Ovary (tissue), 3 donors: ENCODE measurements around the gene PPIF.

ENCODE experiments used
- EP300 ChIP-seq: sonication (generic); formaldehyde crosslinking; IDR thresholded peaks from one replicate; pipeline ENCODE4 v1.6.1; 2017; ENCODE audit warnings: antibody characterized with exemption
- POLR2A ChIP-seq: fragments of 450-650 bp; IDR thresholded peaks from one replicate; pipeline ENCODE4 v1.6.1; 2017; ENCODE audit warnings: antibody characterized with exemption, mild to moderate bottlenecking, moderate library complexity
- TF ChIP-seq, protein P1 (sequence below), 3 donors: fragments of 450-650 bp in 2 of 3; fragments of 200-600 bp in 1 of 3; IDR thresholded peaks; one replicate each; pipeline versions ENCODE4 v1.5.1 to v1.8.0; 2016 to 2022; ENCODE audit warnings: antibody characterized with exemption in 3 of 3, mild to moderate bottlenecking in 1 of 3
- donor health status: DM: no; HTN: no; CAD: no.

DNA sequence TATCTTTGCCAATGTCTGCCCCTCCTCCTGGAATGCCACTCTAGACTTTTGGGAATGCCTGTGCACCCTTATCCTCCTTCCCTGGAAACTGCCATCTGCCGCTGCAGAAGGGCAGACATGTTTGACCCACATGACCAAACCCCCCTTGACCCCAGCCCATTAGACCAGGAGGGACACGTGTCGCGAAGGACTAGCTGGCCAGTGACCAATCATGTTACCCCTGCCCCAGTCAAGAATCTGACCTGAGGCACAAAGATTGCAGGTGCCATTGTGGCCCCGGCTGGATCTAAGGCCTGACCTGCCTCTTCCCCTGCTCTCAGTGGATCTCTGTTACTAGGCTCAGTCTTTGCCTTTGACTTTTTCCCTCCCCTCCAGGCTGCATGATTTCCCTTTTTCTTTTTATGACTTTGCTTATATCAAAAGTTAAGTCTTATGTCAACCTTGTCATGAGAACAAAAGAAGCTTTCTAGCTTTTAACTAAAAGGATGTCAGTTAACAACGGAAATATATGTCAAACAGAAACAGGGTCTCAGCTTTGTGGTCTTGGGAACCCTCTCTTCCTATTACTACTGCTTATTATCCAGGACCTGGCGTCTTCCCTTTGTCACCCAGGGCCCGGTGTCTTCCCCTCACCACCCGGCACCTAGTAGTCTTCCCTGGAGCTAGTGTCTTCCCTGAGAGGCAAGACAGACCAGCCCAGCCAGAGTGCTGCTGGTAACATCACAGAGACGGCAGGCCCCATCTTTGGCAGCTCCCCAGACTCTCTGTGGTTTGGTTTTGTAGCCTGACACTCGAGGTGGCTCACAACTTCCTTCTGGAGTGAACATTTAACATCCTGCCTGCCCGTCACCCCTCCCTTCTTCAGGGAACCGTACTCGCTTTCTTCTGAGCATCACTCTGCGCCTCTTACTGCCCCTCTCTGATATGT, 24.4 kb upstream of the PPIF start:
- TF ChIP-seq, protein P1, sequence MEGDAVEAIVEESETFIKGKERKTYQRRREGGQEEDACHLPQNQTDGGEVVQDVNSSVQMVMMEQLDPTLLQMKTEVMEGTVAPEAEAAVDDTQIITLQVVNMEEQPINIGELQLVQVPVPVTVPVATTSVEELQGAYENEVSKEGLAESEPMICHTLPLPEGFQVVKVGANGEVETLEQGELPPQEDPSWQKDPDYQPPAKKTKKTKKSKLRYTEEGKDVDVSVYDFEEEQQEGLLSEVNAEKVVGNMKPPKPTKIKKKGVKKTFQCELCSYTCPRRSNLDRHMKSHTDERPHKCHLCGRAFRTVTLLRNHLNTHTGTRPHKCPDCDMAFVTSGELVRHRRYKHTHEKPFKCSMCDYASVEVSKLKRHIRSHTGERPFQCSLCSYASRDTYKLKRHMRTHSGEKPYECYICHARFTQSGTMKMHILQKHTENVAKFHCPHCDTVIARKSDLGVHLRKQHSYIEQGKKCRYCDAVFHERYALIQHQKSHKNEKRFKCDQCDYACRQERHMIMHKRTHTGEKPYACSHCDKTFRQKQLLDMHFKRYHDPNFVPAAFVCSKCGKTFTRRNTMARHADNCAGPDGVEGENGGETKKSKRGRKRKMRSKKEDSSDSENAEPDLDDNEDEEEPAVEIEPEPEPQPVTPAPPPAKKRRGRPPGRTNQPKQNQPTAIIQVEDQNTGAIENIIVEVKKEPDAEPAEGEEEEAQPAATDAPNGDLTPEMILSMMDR (IDR thresholded peaks at IDR 0.05) = no peak
- TF ChIP-seq POLR2A (no peak), EP300 (no peak)
